ENCODE results near the gene MAML1.

The MAML1 gene

GRCh38 chr5:179795863-179796833, 63.5 kb downstream of the MAML1 start:
- H3K27me3 Mint-ChIP-seq: peaks cover 21% of the 10 kb centered on the region
- no peaks in the 10 kb centered on the region for H3K9me3 Mint-ChIP-seq
- peaks cover 30% of the 10 kb centered on the region for H3K4me1 Mint-ChIP-seq
- H3K4me3 Mint-ChIP-seq: peak overlapping the region; percentile 60
- CTCF ChIA-PET: interaction anchor here (0.6 to 5.7 kb wide), 5 partner anchors 10 to 198 kb away, joined by 3 to 32 read pairs (median 3); no protein-coding TSS in a partner anchor
- peak; percentile 76 for DNase-seq
- peaks cover 14% of the 10 kb centered on the region for H3K36me3 Mint-ChIP-seq
- H3K27ac Mint-ChIP-seq: no peak overlapping the region

- Mint-ChIP-seq H3K27ac (peak overlapping the region; percentile 6), H3K27me3 (peaks cover 24% of the 10 kb centered on the region), H3K4me1 (peaks cover 35% of the 10 kb centered on the region), H3K9me3 (no peaks in the 10 kb centered on the region), H3K4me3 (peak overlapping the region; percentile 60), H3K36me3 (peaks cover 17% of the 10 kb centered on the region)
- CTCF ChIA-PET: interaction anchor here (0.6 to 5.7 kb wide), 6 partner anchors 9 to 295 kb away, joined by 3 to 32 read pairs (median 4); no protein-coding TSS in a partner anchor
- DNase-seq: no peak
Measured at GRCh38 chr5:179796877-179797608, 64.4 kb downstream of the MAML1 start.

GRCh38 chr5:179797741-179798140, 65.1 kb downstream of the MAML1 start:
- no peak for DNase-seq
- CTCF ChIA-PET: interaction anchor here (1.0 to 5.7 kb wide), 4 partner anchors 16 to 294 kb away, joined by 3 to 32 read pairs (median 5); no protein-coding TSS in a partner anchor
- peaks cover 17% of the 10 kb centered on the region for H3K36me3 Mint-ChIP-seq
- H3K27ac Mint-ChIP-seq: no peak overlapping the region
- peaks cover 35% of the 10 kb centered on the region for H3K4me1 Mint-ChIP-seq
- no peaks in the 10 kb centered on the region for H3K9me3 Mint-ChIP-seq
- no peak overlapping the region for H3K4me3 Mint-ChIP-seq
- H3K27me3 Mint-ChIP-seq: peaks cover 19% of the 10 kb centered on the region

DNA sequence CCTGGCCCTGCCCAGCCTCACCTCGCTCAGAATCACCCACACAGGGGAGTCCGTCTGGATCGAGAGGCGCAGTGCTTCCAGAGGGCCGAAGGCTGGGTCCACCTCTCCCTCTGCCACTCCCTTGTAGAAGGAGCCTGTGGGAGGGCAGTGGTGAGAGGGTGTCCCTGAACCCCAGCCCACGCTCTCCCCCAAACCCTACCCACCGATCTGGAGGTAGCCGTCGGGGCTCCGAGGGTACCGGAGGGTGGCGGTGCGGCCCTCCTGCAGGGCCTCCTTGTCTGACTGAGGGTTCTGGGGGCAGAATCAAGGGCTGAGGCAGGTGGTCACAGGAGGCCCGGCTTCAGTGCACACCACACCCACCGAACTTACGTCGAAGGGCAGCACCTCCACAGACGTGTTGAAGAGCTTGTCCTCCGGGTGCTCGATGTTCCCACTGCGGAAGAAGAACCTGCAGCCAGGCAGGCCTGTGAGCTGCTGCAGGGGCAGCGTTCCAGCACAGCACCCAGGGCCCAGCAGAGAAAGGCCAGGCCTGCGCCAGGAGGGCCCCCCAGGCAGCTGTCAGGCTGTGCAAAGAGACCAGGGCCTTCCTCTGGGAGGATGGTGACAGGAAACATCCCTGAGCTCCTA, 65.6 kb downstream of the MAML1 start:
- CTCF ChIA-PET: interaction anchor here (1.4 to 5.7 kb wide), 3 partner anchors 17 to 110 kb away, joined by 3 to 32 read pairs (median 6); no protein-coding TSS in a partner anchor
- Mint-ChIP-seq H3K27me3 (peaks cover 17% of the 10 kb centered on the region), H3K27ac (no peak overlapping the region), H3K9me3 (no peaks in the 10 kb centered on the region), H3K4me3 (no peak overlapping the region), H3K36me3 (peaks cover 17% of the 10 kb centered on the region), H3K4me1 (peaks cover 32% of the 10 kb centered on the region)
- DNase-seq: no peak

GRCh38 chr5:179798771-179799643, 66.4 kb downstream of the MAML1 start:
- H3K9me3 Mint-ChIP-seq: no peaks in the 10 kb centered on the region
- DNase-seq: no peak
- CTCF ChIA-PET: interaction anchor here (1.4 kb wide), 1 partner anchor 109 kb away, joined by 3 read pairs; no protein-coding TSS in a partner anchor
- peaks cover 9% of the 10 kb centered on the region for H3K27me3 Mint-ChIP-seq
- no peak overlapping the region for H3K4me3 Mint-ChIP-seq
- H3K27ac Mint-ChIP-seq: no peak overlapping the region
- H3K4me1 Mint-ChIP-seq: peaks cover 31% of the 10 kb centered on the region
- H3K36me3 Mint-ChIP-seq: peaks cover 17% of the 10 kb centered on the region

DNA sequence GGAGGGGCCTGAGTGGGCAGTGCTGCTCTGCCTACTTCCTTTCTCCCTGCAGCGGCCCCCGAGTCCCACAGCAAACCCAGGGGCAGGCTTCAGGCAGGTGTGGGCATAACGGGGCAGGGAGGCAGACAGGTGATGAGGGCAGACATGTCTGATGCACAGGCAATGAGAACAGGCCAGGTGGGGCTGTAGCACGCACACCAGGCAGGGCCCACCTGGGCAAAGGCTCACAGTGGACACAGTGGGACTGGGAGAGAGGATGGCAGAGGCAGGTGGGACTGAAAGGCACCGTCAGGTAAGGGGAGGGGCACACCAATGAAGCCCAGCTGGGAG, 67.0 kb downstream of the MAML1 start:
- Mint-ChIP-seq H3K36me3 (peaks cover 17% of the 10 kb centered on the region), H3K27ac (no peak overlapping the region), H3K9me3 (no peaks in the 10 kb centered on the region), H3K4me1 (peaks cover 31% of the 10 kb centered on the region), H3K4me3 (no peak overlapping the region), H3K27me3 (peaks cover 8% of the 10 kb centered on the region)
- DNase-seq: no peak
- CTCF ChIA-PET: interaction anchor here (3.5 kb wide), 1 partner anchor 107 kb away, joined by 36 read pairs; the partner anchor contains the start of gene TBC1D9B

DNA sequence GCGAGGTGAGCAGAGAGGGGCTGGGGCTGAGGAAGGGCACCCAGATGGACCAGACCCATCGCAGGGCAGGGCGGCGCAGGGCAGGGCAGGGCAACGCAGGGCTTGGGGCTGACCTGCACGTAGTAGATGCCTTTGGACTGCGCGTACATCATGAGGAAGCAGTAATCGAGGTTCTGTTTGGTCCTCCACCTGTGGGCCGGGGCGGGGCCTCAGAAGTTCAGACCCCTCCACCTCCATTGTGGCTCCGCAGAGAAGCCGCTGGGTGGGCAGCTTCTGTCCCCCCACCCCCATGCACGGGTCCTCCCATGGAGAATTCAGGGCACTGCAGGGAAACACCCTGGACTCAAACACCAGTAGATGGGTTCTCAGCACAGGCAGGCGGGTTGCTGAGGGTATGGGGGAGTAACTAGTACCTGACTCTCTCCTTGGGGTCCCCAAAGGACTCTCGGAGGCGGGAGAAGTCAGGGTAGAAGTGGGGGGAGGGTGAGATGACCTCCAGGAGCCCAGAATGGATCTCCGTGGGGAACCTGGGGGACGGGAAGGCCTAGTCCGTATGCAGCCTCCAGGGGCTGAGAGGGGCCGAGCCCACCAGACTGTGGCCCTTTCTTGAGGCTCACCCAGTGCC, 67.6 kb downstream of the MAML1 start:
- DNase-seq: no peak
- Mint-ChIP-seq H3K27ac (no peak overlapping the region), H3K4me1 (peaks cover 31% of the 10 kb centered on the region)

GRCh38 chr5:179800696-179801201, 68.1 kb downstream of the MAML1 start:
- H3K36me3 Mint-ChIP-seq: peaks cover 17% of the 10 kb centered on the region
- H3K9me3 Mint-ChIP-seq: no peaks in the 10 kb centered on the region
- CTCF ChIA-PET: interaction anchor here (0.5 to 3.5 kb wide), 3 partner anchors 106 to 290 kb away, joined by 3 to 36 read pairs (median 16); partner anchors contain the start of gene TBC1D9B
- H3K4me3 Mint-ChIP-seq: no peak overlapping the region
- H3K27ac Mint-ChIP-seq: no peak overlapping the region
- DNase-seq: no peak
- H3K4me1 Mint-ChIP-seq: peaks cover 33% of the 10 kb centered on the region
- peaks cover 4% of the 10 kb centered on the region for H3K27me3 Mint-ChIP-seq

More for the DNA sequence above, 67.6 kb downstream of the MAML1 start:
- Mint-ChIP-seq H3K27me3 (peaks cover 4% of the 10 kb centered on the region), H3K9me3 (no peaks in the 10 kb centered on the region), H3K4me3 (no peak overlapping the region), H3K36me3 (peaks cover 17% of the 10 kb centered on the region)
- CTCF ChIA-PET: interaction anchor here (0.5 to 3.5 kb wide), 2 partner anchors 106 to 291 kb away, joined by 3 to 36 read pairs; partner anchors contain the start of gene TBC1D9B

DNA sequence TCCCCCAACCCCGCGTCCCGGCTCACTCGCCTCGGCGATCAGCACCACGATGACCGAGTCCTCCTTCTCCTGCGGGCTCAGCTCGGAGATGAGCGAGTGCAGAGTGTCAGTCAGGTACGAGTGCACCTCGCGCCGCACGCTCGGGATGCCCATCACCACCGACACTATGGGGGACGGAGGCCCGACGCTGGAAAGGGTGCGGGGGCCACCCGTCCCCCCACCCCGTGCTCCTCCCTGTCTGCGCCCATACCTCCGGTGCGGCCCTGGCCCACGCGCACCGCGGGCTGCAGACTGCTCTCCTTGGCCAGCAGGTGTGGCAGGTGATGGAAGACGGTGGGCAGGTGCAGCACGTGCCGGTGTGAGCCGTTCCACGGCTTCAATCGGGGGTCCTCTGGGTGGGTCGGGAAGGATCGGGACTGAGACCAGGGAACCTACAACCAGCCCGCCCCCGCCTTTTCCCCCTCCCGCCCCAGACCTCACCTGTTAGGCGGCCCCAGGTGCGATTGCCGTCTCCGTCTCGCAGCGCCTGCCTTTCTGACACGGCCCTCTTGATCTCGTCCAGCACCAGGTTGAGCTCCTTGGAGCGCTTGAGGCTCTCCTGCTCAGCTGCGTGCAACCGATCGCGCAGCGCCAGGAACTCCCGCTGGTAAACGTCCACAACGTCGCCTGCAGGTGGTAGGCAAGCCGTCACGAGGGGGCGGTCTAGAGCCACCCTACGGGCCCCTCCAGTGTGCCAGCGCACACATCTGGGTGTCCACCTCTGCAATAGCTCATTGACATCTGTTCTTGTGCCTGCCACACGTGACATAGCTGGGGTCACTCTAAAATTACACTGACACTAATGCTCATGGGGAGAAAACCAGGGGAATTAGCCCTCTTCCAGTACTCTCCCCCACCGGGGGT, 68.9 kb downstream of the MAML1 start:
- DNase-seq: peak; percentile 90
- Mint-ChIP-seq H3K4me3 (no peak overlapping the region), H3K9me3 (no peaks in the 10 kb centered on the region), H3K36me3 (peaks cover 17% of the 10 kb centered on the region), H3K27me3 (peaks cover 4% of the 10 kb centered on the region), H3K27ac (peak overlapping the region; percentile 42), H3K4me1 (peaks cover 33% of the 10 kb centered on the region)
- CTCF ChIA-PET: interaction anchor here (0.7 to 3.6 kb wide), 18 partner anchors 9 to 289 kb away, joined by 3 to 36 read pairs (median 5); partner anchors contain the start of genes SQSTM1 and TBC1D9B

GRCh38 chr5:179802207-179802883, 69.7 kb downstream of the MAML1 start:
- H3K4me3 Mint-ChIP-seq: no peak overlapping the region
- DNase-seq: no peak
- peaks cover 4% of the 10 kb centered on the region for H3K27me3 Mint-ChIP-seq
- no peaks in the 10 kb centered on the region for H3K9me3 Mint-ChIP-seq
- H3K36me3 Mint-ChIP-seq: peaks cover 14% of the 10 kb centered on the region
- H3K4me1 Mint-ChIP-seq: peaks cover 28% of the 10 kb centered on the region
- H3K27ac Mint-ChIP-seq: no peak overlapping the region
- CTCF ChIA-PET: interaction anchor here (0.7 to 3.6 kb wide), 17 partner anchors 9 to 288 kb away, joined by 3 to 36 read pairs (median 5); partner anchors contain the start of genes SQSTM1 and TBC1D9B

GRCh38 chr5:179802950-179803562, 70.4 kb downstream of the MAML1 start:
- H3K4me3 Mint-ChIP-seq: no peak overlapping the region
- H3K9me3 Mint-ChIP-seq: no peaks in the 10 kb centered on the region
- no peak overlapping the region for H3K27ac Mint-ChIP-seq
- H3K27me3 Mint-ChIP-seq: peaks cover 4% of the 10 kb centered on the region
- peaks cover 11% of the 10 kb centered on the region for H3K36me3 Mint-ChIP-seq
- H3K4me1 Mint-ChIP-seq: peaks cover 29% of the 10 kb centered on the region
- no peak for DNase-seq
- CTCF ChIA-PET: interaction anchor here (1.2 to 3.6 kb wide), 9 partner anchors 8 to 288 kb away, joined by 4 to 36 read pairs (median 12); partner anchors contain the start of genes SQSTM1 and TBC1D9B
